Fibroblast of pulmonary artery (primary cell): ENCODE measurements around the gene CYB561A3.
A peak's percentile ranks its signal among the peaks of the same experiment; 100 is the strongest.
"Not testable (repeated sequence)": the region's sequence is repeated elsewhere in the genome, so short reads cannot be mapped to it uniquely, and the experiment has no call there.

Source experiments
- DNase-seq: peaks from one replicate; pipeline ENCODE4 v3.0.0-alpha.2; 2010; ENCODE audit warnings: low read depth
- H3K4me3 ChIP-seq: replicated peaks from 2 replicates; pipeline ENCODE4 v1.5.1; 2011; ENCODE audit warnings: low read depth, mild to moderate bottlenecking, control low read depth, low read length, moderate library complexity
- TF ChIP-seq, protein P1 (sequence below): IDR thresholded peaks from 2 replicates; pipeline ENCODE4 v1.5.1; 2011; ENCODE audit warnings: mild to moderate bottlenecking, control low read depth, low read length, inconsistent platforms; ENCODE audit errors: missing control alignments

Gene CYB561A3

DNA sequence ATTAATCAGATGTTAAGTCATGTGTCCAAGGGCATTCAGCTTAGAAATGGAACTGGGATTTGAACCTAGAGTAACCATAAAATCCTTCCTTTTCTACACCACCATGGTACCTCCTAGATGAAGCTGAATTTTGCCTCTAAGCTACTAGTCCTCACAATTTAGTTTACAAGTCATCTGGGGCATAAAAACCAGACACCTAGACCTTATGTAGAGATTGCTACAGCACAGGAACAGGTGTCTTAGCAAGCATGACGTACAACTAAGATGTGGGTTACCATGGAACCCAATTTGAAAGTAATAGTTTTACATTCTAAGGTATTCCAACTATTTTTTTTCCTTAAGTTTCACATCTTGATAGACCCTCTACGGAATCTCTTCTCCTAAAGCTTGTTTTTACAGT lies 39.9 kb upstream of the CYB561A3 start:
- DNase-seq = no peak
- H3K4me3 ChIP-seq = no peak overlapping the region
- TF ChIP-seq, protein P1, sequence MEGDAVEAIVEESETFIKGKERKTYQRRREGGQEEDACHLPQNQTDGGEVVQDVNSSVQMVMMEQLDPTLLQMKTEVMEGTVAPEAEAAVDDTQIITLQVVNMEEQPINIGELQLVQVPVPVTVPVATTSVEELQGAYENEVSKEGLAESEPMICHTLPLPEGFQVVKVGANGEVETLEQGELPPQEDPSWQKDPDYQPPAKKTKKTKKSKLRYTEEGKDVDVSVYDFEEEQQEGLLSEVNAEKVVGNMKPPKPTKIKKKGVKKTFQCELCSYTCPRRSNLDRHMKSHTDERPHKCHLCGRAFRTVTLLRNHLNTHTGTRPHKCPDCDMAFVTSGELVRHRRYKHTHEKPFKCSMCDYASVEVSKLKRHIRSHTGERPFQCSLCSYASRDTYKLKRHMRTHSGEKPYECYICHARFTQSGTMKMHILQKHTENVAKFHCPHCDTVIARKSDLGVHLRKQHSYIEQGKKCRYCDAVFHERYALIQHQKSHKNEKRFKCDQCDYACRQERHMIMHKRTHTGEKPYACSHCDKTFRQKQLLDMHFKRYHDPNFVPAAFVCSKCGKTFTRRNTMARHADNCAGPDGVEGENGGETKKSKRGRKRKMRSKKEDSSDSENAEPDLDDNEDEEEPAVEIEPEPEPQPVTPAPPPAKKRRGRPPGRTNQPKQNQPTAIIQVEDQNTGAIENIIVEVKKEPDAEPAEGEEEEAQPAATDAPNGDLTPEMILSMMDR = no peak

DNA sequence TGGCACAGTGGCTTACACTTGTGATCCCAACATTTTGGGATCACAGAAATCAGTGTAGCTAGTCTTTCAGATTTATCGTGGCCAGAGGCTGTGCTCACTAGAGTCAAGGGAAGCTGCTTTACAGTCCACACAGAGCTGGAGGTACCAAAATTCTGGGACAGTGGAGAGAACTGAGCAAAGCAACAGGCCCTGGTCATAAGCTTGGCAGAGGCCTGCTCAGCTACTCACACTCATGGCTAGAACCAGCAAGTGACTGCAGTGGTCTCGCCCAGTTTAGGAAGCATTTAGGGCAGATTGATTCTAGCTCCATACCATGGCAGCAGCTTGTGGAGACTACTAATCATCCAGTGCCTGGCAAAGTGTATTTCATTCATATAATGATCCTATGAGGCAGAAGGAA lies 39.5 kb upstream of the CYB561A3 start:
- no peak overlapping the region for H3K4me3 ChIP-seq
- TF ChIP-seq, protein P1 = no peak
- DNase-seq = no peak

DNA sequence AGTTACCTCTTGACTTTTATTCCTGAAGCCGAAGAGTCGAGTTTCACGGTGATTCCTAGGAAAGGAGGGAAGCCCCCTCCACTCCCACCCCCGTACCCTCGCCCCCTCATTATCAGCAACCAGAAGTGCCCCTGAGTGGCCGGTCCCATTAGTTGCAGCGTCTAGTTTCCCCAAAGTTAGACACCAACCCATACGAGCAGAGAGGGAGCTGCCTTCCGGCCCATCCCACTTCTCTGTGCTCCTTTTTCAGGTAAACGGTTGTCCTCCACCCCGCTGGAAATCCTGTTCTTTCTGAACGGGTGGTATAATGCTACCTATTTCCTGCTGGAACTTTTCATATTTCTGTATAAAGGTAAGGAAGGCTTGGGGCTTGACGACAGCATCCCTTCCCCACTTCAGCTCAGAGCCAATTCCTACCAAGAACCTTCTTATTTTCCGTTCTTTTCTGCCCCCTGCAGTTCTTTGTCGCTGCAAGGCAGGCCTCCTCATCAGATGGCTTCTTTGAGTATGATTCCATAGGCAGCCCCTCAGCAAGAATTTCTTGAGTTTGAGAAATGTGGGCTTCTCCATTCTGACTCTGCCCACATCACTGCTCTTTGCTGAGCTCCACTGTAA lies 31.4 kb upstream of the CYB561A3 start:
- DNase-seq = peak; percentile 26
- TF ChIP-seq, protein P1 = peak; percentile 34

DNA sequence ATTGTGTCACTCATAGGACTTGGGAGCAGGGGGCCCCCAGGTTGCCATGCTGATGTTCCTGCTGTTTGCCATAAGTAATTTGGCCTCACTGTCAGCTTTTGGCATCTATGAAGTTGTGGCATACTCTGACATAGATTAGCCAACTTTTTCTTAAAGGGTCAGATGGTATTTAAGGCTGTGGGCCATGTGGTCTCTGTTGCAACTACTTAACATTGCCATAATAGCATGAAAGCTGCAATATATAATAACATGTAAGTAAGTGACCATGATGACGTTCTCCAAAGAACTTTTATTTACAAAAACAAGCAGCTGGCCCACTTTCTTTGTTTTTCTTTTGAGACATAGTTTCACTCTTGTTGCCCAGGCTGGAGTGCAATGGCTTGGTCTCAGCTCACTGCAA lies 28.5 kb upstream of the CYB561A3 start:
- H3K4me3 ChIP-seq = no peak overlapping the region
- DNase-seq = no peak
- TF ChIP-seq, protein P1 = no peak

More for the DNA sequence above, 31.4 kb upstream of the CYB561A3 start:
- peak overlapping the region; percentile 80 for H3K4me3 ChIP-seq

DNA sequence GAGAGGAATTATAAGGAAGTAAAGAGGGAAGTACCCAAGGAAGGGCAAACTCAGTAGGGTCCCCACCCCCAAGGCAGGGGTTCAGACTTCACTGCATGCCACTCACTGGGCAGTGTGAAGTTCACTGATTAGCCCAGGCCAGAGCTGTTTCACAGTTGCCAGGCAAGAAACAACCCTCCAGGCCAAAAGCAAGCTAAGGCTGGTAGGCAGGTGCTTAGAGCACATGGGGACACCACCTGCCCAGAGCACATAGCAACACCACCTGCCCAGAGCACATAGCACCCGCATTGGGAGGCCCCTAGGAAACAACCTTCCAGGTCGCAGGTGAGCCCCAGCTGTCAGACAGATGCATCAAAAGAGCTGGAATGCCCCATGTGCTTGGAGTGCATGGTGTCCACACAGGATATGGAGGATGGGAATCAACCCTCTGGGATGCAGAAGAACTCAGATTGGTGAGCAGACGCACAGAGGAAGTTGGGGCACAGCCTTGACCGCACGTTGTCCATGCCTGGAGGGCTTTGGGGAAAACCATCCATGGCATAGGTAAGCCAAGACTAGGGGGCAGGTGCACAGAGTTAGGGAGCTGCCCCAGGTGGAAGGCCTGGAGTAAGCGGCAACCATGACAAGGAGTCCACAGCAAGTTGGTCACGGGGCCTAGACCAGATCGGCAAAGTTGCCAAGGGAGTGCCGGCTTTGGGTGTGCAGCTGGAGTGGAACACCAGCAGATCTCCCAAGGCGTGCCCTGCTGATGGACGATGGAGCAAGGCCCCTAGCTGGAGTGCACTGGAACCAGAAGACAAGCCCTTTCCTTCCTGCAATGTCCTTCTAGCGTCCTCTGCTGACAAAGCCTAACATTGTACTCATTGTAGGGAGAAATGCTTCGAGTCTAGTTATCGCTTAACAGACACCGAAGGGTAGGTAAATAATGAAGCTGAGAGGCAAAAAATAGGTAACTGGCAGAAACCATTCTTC lies 22.9 kb upstream of the CYB561A3 start:
- TF ChIP-seq, protein P1 = peak; percentile 42
- peak; percentile 42 for DNase-seq
- no peak overlapping the region for H3K4me3 ChIP-seq

DNA sequence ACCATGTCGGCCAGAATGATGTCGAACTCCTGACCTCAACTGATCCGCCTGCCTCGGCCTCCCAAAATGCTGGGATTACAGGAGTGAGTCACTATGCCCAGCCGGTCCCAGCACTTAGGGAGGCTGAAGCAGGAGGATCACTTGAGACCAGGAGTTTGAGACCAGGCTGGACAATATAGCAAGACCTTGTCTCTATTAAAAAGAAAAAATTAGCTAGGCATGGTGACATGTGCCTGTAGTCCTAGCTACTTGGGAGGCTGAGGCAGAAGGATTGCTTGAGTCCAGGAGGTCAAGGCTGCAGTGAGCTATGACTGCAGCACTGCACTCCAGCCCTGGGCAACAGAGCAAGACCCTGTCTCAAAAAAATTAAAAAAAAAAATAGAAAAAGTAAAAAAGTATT lies 22.2 kb upstream of the CYB561A3 start:
- not testable (repeated sequence) for DNase-seq

DNA sequence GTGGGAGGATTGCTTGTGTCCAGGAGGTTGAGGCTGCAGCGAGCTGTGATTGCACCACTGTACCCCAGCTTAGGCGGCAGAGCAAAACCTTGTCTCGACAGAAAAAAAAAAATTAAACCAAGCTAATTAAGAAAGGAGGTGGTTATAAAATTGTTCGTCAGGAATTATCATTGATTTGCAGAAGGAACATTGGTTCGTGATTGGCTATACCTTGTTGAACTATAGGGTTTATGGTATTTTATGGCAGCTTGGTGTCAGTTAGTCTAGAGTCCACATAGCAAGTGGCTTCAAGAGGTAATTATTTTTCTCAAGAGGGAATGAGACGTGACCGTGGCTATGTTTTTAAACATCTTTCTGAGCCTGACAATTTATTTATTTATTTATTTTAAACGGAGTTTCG lies 19.2 kb upstream of the CYB561A3 start:
- no peak overlapping the region for H3K4me3 ChIP-seq
- no peak for DNase-seq
- TF ChIP-seq, protein P1 = no peak

More for the DNA sequence above, 22.2 kb upstream of the CYB561A3 start:
- not testable (repeated sequence) for H3K4me3 ChIP-seq
